Adrenal gland (tissue), 12 donors: Measurements from ENCODE around the gene ADAMTS20. TPM values are rescaled to one million over a fixed set of nuclear protein-coding genes. Genes with fewer than 3 reads are reported as not detected.

ENCODE experiments used
- DNase-seq, 7 donors: peaks; one replicate each; pipeline ENCODE4 v3.0.0-alpha.2; 2019 to 2020
- H3K27ac ChIP-seq, 5 donors: fragments of 200-600 bp; sonication (generic) in 4 of 5; 1 replicate in 3 of 5; 2 replicates in 2 of 5; pipeline versions ENCODE4 v1.5.1 to v1.8.0; 2016 to 2020; ENCODE audit warnings: mild to moderate bottlenecking in 1 of 5
- H3K27me3 ChIP-seq: fragments of 200-600 bp; 2 replicates; pipeline ENCODE4 v1.8.0; 2021
- H3K36me3 ChIP-seq, 2 donors: fragments of 200-600 bp; replicated peaks in 1 of 2; 1 replicate in 1 of 2; 2 replicates in 1 of 2; pipeline versions ENCODE4 v1.5.1 to v1.8.0; 2018 to 2022
- H3K4me1 ChIP-seq, 2 donors: fragments of 200-600 bp; replicated peaks in 1 of 2; 1 replicate in 1 of 2; 2 replicates in 1 of 2; pipeline versions ENCODE4 v1.5.1 to v1.8.0; 2018 to 2021
- H3K4me3 ChIP-seq, 4 donors: fragments of 200-600 bp; sonication (generic) in 3 of 4; one replicate each; pipeline ENCODE4 v1.5.1; 2016 to 2018
- H3K9me3 ChIP-seq, 3 donors: fragments of 200-600 bp; sonication (generic) in 1 of 3; replicated peaks in 1 of 3; 1 replicate in 2 of 3; 2 replicates in 1 of 3; pipeline versions ENCODE4 v1.5.1 to v1.8.0; 2016 to 2021
- CTCF ChIP-seq, 6 experiments: fragments of 450-650 bp in 4 of 6; fragments of 200-600 bp in 2 of 6; sonication (generic) in 1 of 6; IDR thresholded peaks; 1 replicate in 5 of 6; 2 replicates in 1 of 6; pipeline versions ENCODE4 v1.5.1 to v1.8.0; 2016 to 2021; ENCODE audit warnings: antibody characterized with exemption in 6 of 6, mild to moderate bottlenecking in 2 of 6, moderate library complexity in 1 of 6
- POLR2A ChIP-seq, 2 donors: fragments of 450-650 bp; IDR thresholded peaks; one replicate each; pipeline ENCODE4 v1.6.1; 2017; ENCODE audit warnings: antibody characterized with exemption in 2 of 2, mild to moderate bottlenecking in 2 of 2, moderate library complexity in 1 of 2
- WGBS, 4 donors: extraction: QIAGEN DNeasy Blood & Tissue Kit in 2 of 4; methylation state at CpG; one replicate each; pipeline versions ENCODE4 v1.1.5 to v1.1.7; 2013 to 2017; 5-methylcytosine and 5-hydroxymethylcytosine counted together
- intact Hi-C, 2 donors: fragments of 100-400 bp; cut with DNase I; formaldehyde crosslinking; loops; one replicate each; pipeline versions ENCODE4 v1.14.1 to v1.15.0; 2022 to 2023
- polyA plus RNA-seq, 3 donors: library from polyadenylated mRNA; stranded (reverse); fragments of 200-250 nt in 2 of 3; fragments of 350-450 nt in 1 of 3; fragmentation: Illumina TruSeq in 1 of 3; extraction: RNeasy Lipid Tissue Mini Kit (QIAGEN cat#74804) in 1 of 3; gene quantifications; one replicate each; pipeline ENCODE4 v1.2.3, GENCODE V29; 2013 to 2014
- total RNA-seq, 9 donors: library from RNA; depleted of rRNA in 4 of 9; stranded (reverse); fragments of >200 nt in 4 of 9; fragments of 120-200 nt in 1 of 9; fragmentation: NEBNext Ultra II Directional in 1 of 9; extraction: Animal tissue kit (Norgen Biotek cat#: 25700) in 1 of 9; gene quantifications; one replicate each; pipeline versions ENCODE4 v1.1.0 to v1.2.4, GENCODE V29; 2013 to 2023
- donor health status: healthy with polysubstance abuse.
- donor health status: Bipolar disorder and iron deficiency.
- donor health status: DM: yes; HTN: yes; CAD: no.
- donor health status: DM: no; HTN: no; CAD: no.
- donor health status: DM: no; HTN: no; CAD: no.
- donor health status: DM: yes; HTN: yes; CAD: no.

ADAMTS20 gene
- total and polyA plus RNA-seq, 12 donors: 0.04 to 0.43 (median 0.28) TPM; not detected in 9

DNA sequence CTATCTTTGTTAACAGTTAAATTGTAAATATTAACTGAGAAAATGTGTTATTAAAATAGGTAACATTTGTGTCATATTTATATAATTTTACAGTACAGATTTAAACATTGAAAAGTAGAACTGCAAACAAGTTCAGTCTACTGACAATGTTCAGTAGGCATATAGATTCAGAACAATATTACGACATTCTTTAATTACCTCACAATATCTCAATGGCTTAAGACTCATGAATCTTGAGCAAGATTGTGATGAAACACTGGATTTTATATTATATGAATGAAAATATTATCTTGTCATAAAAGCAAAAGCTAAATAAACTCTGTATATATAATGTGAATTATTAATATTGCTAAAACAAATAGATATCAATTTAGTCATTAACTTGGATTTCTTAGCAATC lies 194.9 kb downstream of the ADAMTS20 start:
- no peaks in the 10 kb centered on the region for H3K4me1 ChIP-seq
- no peaks in the 10 kb centered on the region for H3K9me3 ChIP-seq
- H3K27me3 ChIP-seq: no peaks in the 10 kb centered on the region
- no peak overlapping the region for H3K27ac ChIP-seq
- no peaks in the 10 kb centered on the region for H3K36me3 ChIP-seq
- intact Hi-C loops: no loop called here
- TF ChIP-seq CTCF (IDR thresholded peaks at IDR 0.05): no peak
- TF ChIP-seq POLR2A (IDR thresholded peaks at IDR 0.05): no peak
- no peak for DNase-seq
- no peak overlapping the region for H3K4me3 ChIP-seq
- WGBS, 4 donors: 87 to 98% (median 93%) methylated on average over 1 of the region's 1 CpG

GRCh38 chr12:43352001-43352400 lies 200.0 kb downstream of the ADAMTS20 start:
- intact Hi-C loops: no loop called here
- H3K27me3 ChIP-seq: no peaks in the 10 kb centered on the region
- 59 to 77% (median 70%) methylated on average over 3 of the region's 3 CpGs for WGBS, 4 donors
- H3K4me3 ChIP-seq: no peak overlapping the region
- DNase-seq: no peak
- no peaks in the 10 kb centered on the region for H3K36me3 ChIP-seq
- H3K4me1 ChIP-seq: no peaks in the 10 kb centered on the region
- TF ChIP-seq CTCF (IDR thresholded peaks at IDR 0.05) (no peak), POLR2A (IDR thresholded peaks at IDR 0.05) (no peak)
- H3K9me3 ChIP-seq: no peaks in the 10 kb centered on the region
- no peak overlapping the region for H3K27ac ChIP-seq

GRCh38 chr12:43349863-43350262 lies 202.1 kb downstream of the ADAMTS20 start:
- TF ChIP-seq CTCF (IDR thresholded peaks at IDR 0.05) (peak in 1 of 6 experiments; percentile 15), POLR2A (IDR thresholded peaks at IDR 0.05) (no peak)
- Histone ChIP-seq H3K4me1 (no peaks in the 10 kb centered on the region), H3K27ac (no peak overlapping the region), H3K36me3 (no peaks in the 10 kb centered on the region), H3K27me3 (no peaks in the 10 kb centered on the region), H3K4me3 (no peak overlapping the region), H3K9me3 (no peaks in the 10 kb centered on the region)
- intact Hi-C loops: no loop called here
- DNase-seq: no peak
- 46 to 58% (median 49%) methylated on average over 2 of the region's 2 CpGs for WGBS, 4 donors

GRCh38 chr12:43348221-43348620 lies 203.8 kb downstream of the ADAMTS20 start:
- Histone ChIP-seq H3K4me3 (no peak overlapping the region), H3K4me1 (no peaks in the 10 kb centered on the region), H3K36me3 (no peaks in the 10 kb centered on the region), H3K27ac (no peak overlapping the region), H3K9me3 (no peaks in the 10 kb centered on the region), H3K27me3 (no peaks in the 10 kb centered on the region)
- intact Hi-C loops: no loop called here
- TF ChIP-seq POLR2A (IDR thresholded peaks at IDR 0.05) (no peak), CTCF (IDR thresholded peaks at IDR 0.05) (no peak)
- 66 to 88% (median 74%) methylated on average over 3 of the region's 3 CpGs for WGBS, 4 donors
- DNase-seq: no peak
